Ovary (tissue), 3 donors: ENCODE results near the gene DPAGT1.

Experiments
- CTCF ChIP-seq, 3 donors: fragments of 450-650 bp in 2 of 3; fragments of 200-600 bp in 1 of 3; IDR thresholded peaks; one replicate each; pipeline versions ENCODE4 v1.5.1 to v1.8.0; 2016 to 2022; ENCODE audit warnings: antibody characterized with exemption in 3 of 3, mild to moderate bottlenecking in 1 of 3
- EP300 ChIP-seq: sonication (generic); formaldehyde crosslinking; IDR thresholded peaks from one replicate; pipeline ENCODE4 v1.6.1; 2017; ENCODE audit warnings: antibody characterized with exemption
- POLR2A ChIP-seq: fragments of 450-650 bp; IDR thresholded peaks from one replicate; pipeline ENCODE4 v1.6.1; 2017; ENCODE audit warnings: antibody characterized with exemption, mild to moderate bottlenecking, moderate library complexity
- donor health status: DM: no; HTN: no; CAD: no.

DNA sequence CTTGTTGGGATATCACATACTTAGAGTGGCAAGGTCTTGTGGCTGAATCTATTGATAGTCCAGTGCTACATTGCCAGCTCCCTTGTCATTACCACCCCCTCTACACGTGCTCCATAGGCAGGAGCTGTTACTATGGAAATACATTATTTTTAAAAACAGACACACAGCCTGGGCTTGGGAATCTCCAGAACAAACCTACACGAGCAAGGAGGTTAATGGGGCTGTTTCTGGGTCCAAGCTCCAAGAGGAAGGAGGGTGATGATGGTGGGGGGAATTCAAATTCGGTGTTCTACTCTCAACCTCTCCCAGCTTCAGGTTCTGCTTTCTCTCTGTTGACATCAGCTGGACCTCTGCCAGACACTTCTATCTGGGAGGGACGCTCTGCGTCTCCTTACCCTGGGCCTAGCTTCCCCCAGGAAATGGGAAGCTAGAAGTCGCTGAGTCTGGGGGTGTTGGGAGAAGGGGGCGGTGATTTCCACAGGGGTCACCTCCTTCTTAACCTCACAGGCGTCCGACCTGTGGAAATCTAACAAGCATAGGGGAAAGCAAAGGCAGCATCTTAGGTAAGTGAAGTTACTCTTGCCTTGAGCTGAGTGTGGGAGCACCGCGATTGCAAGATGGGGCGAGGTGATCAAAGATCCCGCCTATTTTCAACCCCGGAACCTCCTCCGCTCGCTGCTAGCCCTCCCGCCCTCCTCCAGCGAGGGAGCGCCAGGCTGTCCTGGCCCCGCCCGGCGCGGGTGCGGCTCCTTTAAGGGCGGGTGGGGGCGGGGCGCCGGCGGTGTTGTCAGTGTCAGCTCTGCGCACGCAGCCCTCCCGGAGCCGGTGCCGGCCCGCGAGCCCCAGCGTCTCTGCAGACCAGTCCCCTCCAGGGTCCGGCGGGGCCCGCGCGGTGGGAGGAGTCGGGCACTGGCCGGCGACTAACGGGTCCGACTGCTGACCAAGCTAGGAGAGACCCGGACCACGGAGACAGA lies 5.2 kb upstream of the DPAGT1 start, which contains the start of gene C2CD2L:
- TF ChIP-seq POLR2A (peak; percentile 33), CTCF (IDR thresholded peaks at IDR 0.05) (no peak), EP300 (no peak)
